Heart left ventricle (tissue), 16 donors: ENCODE results near the gene SH3PXD2A. TPM values are rescaled to one million over a fixed set of nuclear protein-coding genes. Genes with fewer than 3 reads are reported as not detected.

Source experiments
- ATAC-seq, 4 donors: fragments of 200-7000 bp; cut with Tn5 transposase; one replicate each; pipeline ENCODE4 v1.9.1; 2020 to 2022; ENCODE audit warnings: moderate library complexity in 4 of 4, mild to moderate bottlenecking in 3 of 4, moderate number of reproducible peaks in 1 of 4
- DNase-seq, 5 donors: peaks; one replicate each; pipeline ENCODE4 v3.0.0-alpha.2; 2020
- H3K27ac ChIP-seq, 12 donors: fragments of 200-600 bp; sonication (generic) in 4 of 12; one replicate each; pipeline versions ENCODE4 v1.5.0 to v1.8.0; 2016 to 2022; ENCODE audit warnings: mild to moderate bottlenecking in 2 of 12
- H3K27me3 ChIP-seq, 9 donors: fragments of 200-600 bp; sonication (generic) in 2 of 9; one replicate each; pipeline versions ENCODE4 v1.5.1 to v1.8.0; 2016 to 2022; ENCODE audit warnings: mild to moderate bottlenecking in 3 of 9
- H3K36me3 ChIP-seq, 9 donors: fragments of 200-600 bp; sonication (generic) in 2 of 9; one replicate each; pipeline versions ENCODE4 v1.5.0 to v1.8.0; 2018 to 2022; ENCODE audit warnings: mild to moderate bottlenecking in 2 of 9
- H3K4me1 ChIP-seq, 12 donors: fragments of 200-600 bp; sonication (generic) in 4 of 12; one replicate each; pipeline versions ENCODE4 v1.5.0 to v1.8.0; 2016 to 2022; ENCODE audit warnings: mild to moderate bottlenecking in 3 of 12
- H3K4me3 ChIP-seq, 12 donors: fragments of 200-600 bp; sonication (generic) in 4 of 12; one replicate each; pipeline versions ENCODE4 v1.5.0 to v1.8.0; 2017 to 2022; ENCODE audit warnings: mild to moderate bottlenecking in 9 of 12, moderate library complexity in 4 of 12
- H3K9me3 ChIP-seq, 12 donors: fragments of 200-600 bp; sonication (generic) in 4 of 12; one replicate each; pipeline versions ENCODE4 v1.5.0 to v1.8.0; 2016 to 2022; ENCODE audit warnings: mild to moderate bottlenecking in 1 of 12
- POLR2A ChIP-seq, 2 donors: fragments of 450-650 bp; IDR thresholded peaks; one replicate each; pipeline ENCODE4 v1.6.1; 2017; ENCODE audit warnings: antibody characterized with exemption in 2 of 2, mild to moderate bottlenecking in 2 of 2, moderate library complexity in 2 of 2
- WGBS, 4 donors: extraction: QIAGEN DNeasy Blood & Tissue Kit in 2 of 4; methylation state at CpG; one replicate each; pipeline versions ENCODE4 v1.1.5 to v1.1.7; 2013 to 2018; 5-methylcytosine and 5-hydroxymethylcytosine counted together
- intact Hi-C, 10 donors: fragments of 100-400 bp; cut with DNase I; formaldehyde crosslinking; loops; one replicate each; pipeline versions ENCODE4 v1.11.1 to v1.14.2; 2022
- polyA plus RNA-seq, 2 donors: library from polyadenylated mRNA; stranded (reverse); fragments of 200-250 nt; gene quantifications; one replicate each; pipeline ENCODE4 v1.2.3, GENCODE V29; 2013
- total RNA-seq, 9 donors: library from RNA; depleted of rRNA in 2 of 9; stranded (reverse); fragments of >200 nt in 2 of 9; fragmentation: NEBNext Ultra II Directional in 3 of 9; extraction: Animal tissue kit (Norgen Biotek cat#: 25700) in 3 of 9; gene quantifications; one replicate each; pipeline versions ENCODE4 v1.1.0 to v1.2.4, GENCODE V29; 2016 to 2023
- TF ChIP-seq, protein P1 (sequence below), 12 donors: fragments of 200-600 bp; sonication (generic) in 4 of 12; IDR thresholded peaks; one replicate each; pipeline versions ENCODE4 v1.5.0 to v1.8.0; 2018 to 2022; ENCODE audit warnings: antibody characterized with exemption in 12 of 12, mild to moderate bottlenecking in 5 of 12
- donor health status: ischemic (EF 13 %, LVEDD 7.1; RV severe dilation, severe dysfunction).
- donor health status: healthy with polysubstance abuse.
- donor health status: DM: no; HTN: yes; CAD: no.
- donor health status: DM: no; HTN: no; CAD: no.
- donor health status: ischemic (EF 25% LVEDD 6.9; RV normal size, moderate dysfunction).
- donor health status: ischemic (EF 25% LVEDD 5.7; RV mildly dilated, moderate dysfunction).
- donor health status: healthy.
- donor health status: DM: yes; HTN: yes; CAD: no.
- donor health status: ischemic (EF 35%, LVEDD 5.7; RV mildly dilated, moderate dysfunction).
- donor health status: nonischemic (EF 11% LVEDD 7.7; RV severe dilation, severe dysfunction).
- donor health status: DM: yes; HTN: yes; CAD: no.
- donor health status: PGD.
- donor health status: ischemic (EF 29% LVEDD 5.4; RV normal size, mild dysfunction).
- donor health status: nonischemic (EF 23%, LVEDD 6.1; RV moderate dilation, normal function).

The SH3PXD2A gene
- total and polyA plus RNA-seq, 11 donors = 11.8 to 43.4 (median 31.1) TPM

DNA sequence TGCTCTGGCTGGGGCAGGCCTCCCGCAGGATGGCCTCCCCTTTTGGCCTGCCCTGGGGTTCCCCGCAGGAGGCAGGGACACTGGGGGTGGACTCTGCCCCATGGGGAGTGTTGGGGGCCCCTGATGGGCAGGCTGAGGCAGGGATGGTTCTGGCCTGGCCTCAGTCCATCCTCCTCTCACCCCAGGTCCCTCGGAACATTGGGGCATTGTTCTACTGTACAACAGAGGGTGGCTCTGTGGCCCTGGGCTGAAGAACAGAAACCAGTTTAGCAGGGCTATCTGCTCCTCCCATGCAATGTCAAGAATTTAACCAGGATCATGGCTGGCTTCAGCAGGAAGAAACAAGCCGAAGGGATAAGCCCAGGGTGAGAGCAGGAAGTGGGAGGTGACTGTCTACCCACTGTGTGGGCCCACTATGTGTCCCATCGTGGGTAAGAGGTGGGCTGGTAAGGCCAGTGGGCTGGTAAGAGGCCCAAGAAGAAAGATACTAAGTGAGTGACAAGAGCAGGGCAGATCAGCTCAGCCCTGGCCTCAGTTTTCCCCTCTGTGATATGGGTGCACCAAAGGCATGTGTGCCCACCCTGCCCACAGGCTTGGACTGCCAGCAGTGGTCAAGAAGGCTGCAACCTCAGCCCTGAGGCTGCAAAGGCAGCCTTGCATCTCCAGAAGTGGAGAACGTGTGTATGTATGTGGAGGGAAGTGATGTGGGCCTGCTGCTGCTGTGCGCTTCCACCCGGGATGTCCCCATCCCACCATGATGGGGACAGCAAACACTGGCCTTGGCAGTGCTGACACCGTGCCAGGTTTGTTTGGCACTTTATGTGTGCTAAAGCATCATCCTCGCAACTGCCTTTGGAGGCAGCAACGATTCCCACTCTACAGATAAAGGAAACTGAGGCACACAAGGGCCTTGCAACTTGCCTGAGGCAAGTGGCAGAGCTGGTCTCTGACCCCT is 138.9 kb downstream of the SH3PXD2A start:
- 74 to 90% (median 83%) methylated on average over 10 to 11 of the region's 11 CpGs for WGBS, 4 donors
- Histone ChIP-seq H3K4me1 (peaks cover 0 to 17% (median 0%) of the 10 kb centered on the region in 12 donors), H3K27ac (no peak overlapping the region), H3K4me3 (no peak overlapping the region), H3K36me3 (peaks cover 0 to 19% (median 0%) of the 10 kb centered on the region in 9 donors), H3K27me3 (no peaks in the 10 kb centered on the region), H3K9me3 (no peaks in the 10 kb centered on the region)
- TF ChIP-seq, protein P1, sequence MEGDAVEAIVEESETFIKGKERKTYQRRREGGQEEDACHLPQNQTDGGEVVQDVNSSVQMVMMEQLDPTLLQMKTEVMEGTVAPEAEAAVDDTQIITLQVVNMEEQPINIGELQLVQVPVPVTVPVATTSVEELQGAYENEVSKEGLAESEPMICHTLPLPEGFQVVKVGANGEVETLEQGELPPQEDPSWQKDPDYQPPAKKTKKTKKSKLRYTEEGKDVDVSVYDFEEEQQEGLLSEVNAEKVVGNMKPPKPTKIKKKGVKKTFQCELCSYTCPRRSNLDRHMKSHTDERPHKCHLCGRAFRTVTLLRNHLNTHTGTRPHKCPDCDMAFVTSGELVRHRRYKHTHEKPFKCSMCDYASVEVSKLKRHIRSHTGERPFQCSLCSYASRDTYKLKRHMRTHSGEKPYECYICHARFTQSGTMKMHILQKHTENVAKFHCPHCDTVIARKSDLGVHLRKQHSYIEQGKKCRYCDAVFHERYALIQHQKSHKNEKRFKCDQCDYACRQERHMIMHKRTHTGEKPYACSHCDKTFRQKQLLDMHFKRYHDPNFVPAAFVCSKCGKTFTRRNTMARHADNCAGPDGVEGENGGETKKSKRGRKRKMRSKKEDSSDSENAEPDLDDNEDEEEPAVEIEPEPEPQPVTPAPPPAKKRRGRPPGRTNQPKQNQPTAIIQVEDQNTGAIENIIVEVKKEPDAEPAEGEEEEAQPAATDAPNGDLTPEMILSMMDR (IDR thresholded peaks at IDR 0.05) = peak in 1 of 12 donors; percentile 31
- TF ChIP-seq POLR2A (IDR thresholded peaks at IDR 0.05) = no peak
- ATAC-seq = peak in 1 of 4 donors; percentile 63
- DNase-seq = no peak
- intact Hi-C loops = loop anchor here in 1 of 10 donors (10.0 kb wide), 1 partner anchor 498 kb away; no protein-coding TSS in a partner anchor

DNA sequence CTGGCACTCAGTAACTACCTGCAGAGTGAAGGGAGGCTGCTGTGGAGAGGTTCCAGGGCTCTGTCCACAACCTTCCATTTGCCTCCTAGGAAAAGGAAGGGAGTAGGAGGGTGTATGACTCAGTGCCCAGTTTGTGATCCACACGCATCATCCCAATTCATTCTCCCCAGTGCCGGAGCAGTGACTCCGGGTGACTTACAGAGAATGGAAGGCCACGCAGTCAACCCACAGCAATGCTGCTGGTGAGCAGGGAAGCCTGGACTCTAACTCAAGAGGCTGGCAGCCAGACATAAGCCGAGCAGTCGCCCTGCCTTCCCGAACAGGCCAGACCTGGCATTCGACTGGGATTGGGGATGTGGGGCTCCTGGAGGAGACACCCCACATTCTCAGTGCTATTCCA is 139.9 kb downstream of the SH3PXD2A start:
- Histone ChIP-seq H3K36me3 (peaks cover 0 to 10% (median 0%) of the 10 kb centered on the region in 9 donors), H3K27ac (no peak overlapping the region), H3K4me1 (peaks cover 0 to 14% (median 0%) of the 10 kb centered on the region in 12 donors), H3K4me3 (no peak overlapping the region), H3K9me3 (no peaks in the 10 kb centered on the region), H3K27me3 (no peaks in the 10 kb centered on the region)
- DNase-seq = peak in 1 of 5 donors; percentile 50
- TF ChIP-seq, protein P1 (IDR thresholded peaks at IDR 0.05) = no peak
- TF ChIP-seq POLR2A (IDR thresholded peaks at IDR 0.05) = no peak
- intact Hi-C loops = loop anchor here in 3 of 10 donors (2.0 to 10.0 kb wide), 3 partner anchors 141 to 499 kb away; no protein-coding TSS in a partner anchor
- no peak for ATAC-seq
- 75 to 83% (median 78%) methylated on average over 5 to 8 of the region's 8 CpGs for WGBS, 4 donors

DNA sequence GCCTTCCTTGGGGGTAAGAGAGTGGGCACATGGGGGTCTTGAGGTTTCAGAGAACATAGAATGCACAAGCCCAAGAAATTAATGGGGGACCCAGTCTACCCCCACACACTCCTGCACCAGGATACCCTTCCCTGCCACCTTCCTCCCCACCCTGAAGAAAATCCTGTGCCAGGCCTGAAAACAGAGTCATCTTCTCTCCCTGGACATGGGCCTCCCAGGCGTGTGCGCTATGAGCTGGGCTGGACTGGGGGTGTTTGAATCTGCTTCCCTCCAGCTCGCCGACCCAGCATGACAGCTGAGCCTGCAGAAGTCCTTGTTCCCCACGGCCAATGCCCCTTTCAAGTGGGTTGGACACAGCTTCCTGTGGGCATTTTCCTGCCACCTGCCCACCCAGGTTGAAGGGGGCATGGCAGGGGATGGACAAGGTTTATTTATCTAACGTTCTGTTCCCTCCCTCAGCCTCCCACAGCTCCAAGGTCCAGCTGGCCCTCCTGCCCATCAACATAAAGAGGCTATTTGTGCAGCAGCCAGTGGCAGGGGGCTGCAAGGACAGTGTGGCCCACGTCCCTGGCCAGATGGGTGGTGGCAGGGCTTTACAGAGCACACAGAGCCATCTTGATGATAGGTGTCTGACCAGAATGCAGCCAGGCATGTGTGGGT is 141.0 kb downstream of the SH3PXD2A start:
- Histone ChIP-seq H3K27ac (no peak overlapping the region), H3K4me3 (no peak overlapping the region), H3K27me3 (no peaks in the 10 kb centered on the region), H3K4me1 (peaks cover 0 to 14% (median 0%) of the 10 kb centered on the region in 12 donors), H3K9me3 (no peaks in the 10 kb centered on the region), H3K36me3 (peaks cover 0 to 9% (median 0%) of the 10 kb centered on the region in 9 donors)
- intact Hi-C loops = loop anchor here in 8 of 10 donors (1.0 to 10.0 kb wide), 8 partner anchors 58 to 500 kb away; no protein-coding TSS in a partner anchor
- 80 to 88% (median 86%) methylated on average over 7 of the region's 7 CpGs for whole genome bisulfite sequencing, 4 donors
- DNase-seq (peak in 1 of 5 donors; percentile 42), ATAC-seq (no peak)
- TF ChIP-seq, protein P1 (IDR thresholded peaks at IDR 0.05) = no peak
- no peak for TF ChIP-seq POLR2A (IDR thresholded peaks at IDR 0.05)
